PC-9 (cell line): ENCODE measurements around the gene ZNRF1. TPM values are rescaled to one million over a fixed set of nuclear protein-coding genes. Genes with fewer than 3 reads are reported as not detected.

ENCODE experiments used
- BruUV-seq: library from RNA; stranded (reverse); fragments of 400-500 nt; replicated peaks from 2 replicates; lab custom pipeline; 2021; lab: Mats Ljungman, UMichigan
- CTCF ChIA-PET: fragments of 300-600 bp; sonication (Branson Sonifier 250); formaldehyde crosslinking; loops from one replicate; lab custom pipeline; 2022; ENCODE audit warnings: antibody characterized with exemption; lab: Charles Lee
- POLR2A ChIA-PET: fragments of 300-600 bp; sonication (Branson Sonifier 250); formaldehyde crosslinking; loops from one replicate; lab custom pipeline; 2022; ENCODE audit warnings: antibody characterized with exemption; ENCODE audit not compliant: unreplicated experiment; lab: Charles Lee
- DNase-seq, 2 experiments: peaks; one replicate each; pipeline versions ENCODE4 v3.0.0 to v3.0.0-alpha.2; 2015 to 2022; ENCODE audit warnings: mixed read lengths in 1 of 2
- H2AFZ ChIP-seq: fragments of 200-600 bp; sonication (generic); 2 replicates; pipeline ENCODE4 v1.8.1; 2017; ENCODE audit warnings: antibody characterized with exemption
- H3F3A ChIP-seq: fragments of 200-600 bp; sonication (generic); 2 replicates; pipeline ENCODE4 v1.8.1; 2017; ENCODE audit warnings: antibody characterized with exemption, mild to moderate bottlenecking, low read depth; ENCODE audit not compliant: insufficient read depth
- H3K27ac ChIP-seq: fragments of 200-600 bp; sonication (generic); 2 replicates; pipeline ENCODE4 v1.6.1; 2016; ENCODE audit warnings: mixed run types
- H3K27me3 ChIP-seq: fragments of 200-600 bp; sonication (generic); 2 replicates; pipeline ENCODE4 v1.6.1; 2016; ENCODE audit warnings: low read depth, mixed run types; ENCODE audit not compliant: insufficient read depth
- H3K36me3 ChIP-seq: fragments of 200-600 bp; sonication (generic); 2 replicates; pipeline ENCODE4 v1.6.1; 2016; ENCODE audit warnings: low read depth, mixed run types
- H3K4me1 ChIP-seq: fragments of 200-600 bp; sonication (generic); replicated peaks from 2 replicates; pipeline ENCODE4 v1.6.1; 2016; ENCODE audit warnings: mixed run types; ENCODE audit not compliant: insufficient read depth
- H3K4me2 ChIP-seq: fragments of 200-600 bp; sonication (generic); 2 replicates; pipeline ENCODE4 v1.6.1; 2017; ENCODE audit warnings: mixed run types
- H3K4me3 ChIP-seq: fragments of 200-600 bp; sonication (generic); 2 replicates; pipeline ENCODE4 v1.6.1; 2016; ENCODE audit warnings: mixed run types
- H3K79me2 ChIP-seq: fragments of 200-600 bp; sonication (generic); 2 replicates; pipeline ENCODE4 v1.6.1; 2017; ENCODE audit warnings: low read depth, mixed run types
- H3K9me2 ChIP-seq: fragments of 200-600 bp; sonication (generic); 2 replicates; pipeline ENCODE4 v1.8.1; 2017; ENCODE audit warnings: mild to moderate bottlenecking; ENCODE audit not compliant: insufficient read depth
- H3K9me3 ChIP-seq: fragments of 200-600 bp; sonication (generic); 2 replicates; pipeline ENCODE4 v1.8.1; 2016; ENCODE audit warnings: low read depth; ENCODE audit not compliant: insufficient read depth
- H4K20me1 ChIP-seq: fragments of 200-600 bp; sonication (generic); 2 replicates; pipeline ENCODE4 v1.8.1; 2017; ENCODE audit not compliant: insufficient read depth
- CTCF ChIP-seq: fragments of 200-600 bp; sonication (generic); conservative IDR thresholded peaks from 2 replicates; pipeline ENCODE4 v1.6.1; 2017; ENCODE audit warnings: mixed run types, antibody characterized with exemption, mild to moderate bottlenecking, moderate library complexity
- EZH2 ChIP-seq: fragments of 200-600 bp; sonication (generic); IDR thresholded peaks from 2 replicates; pipeline ENCODE4 v1.8.0; 2017; ENCODE audit warnings: antibody characterized with exemption, low read depth
- intact Hi-C: fragments of 100-400 bp; cut with micrococcal nuclease; formaldehyde crosslinking; loops from one replicate; pipeline ENCODE4 v1.10.0; 2022; ENCODE audit not compliant: unreplicated experiment
- total RNA-seq: library from RNA; stranded (reverse); gene quantifications from 2 replicates; pipeline ENCODE4 v1.2.3, GENCODE V29; 2021

ZNRF1 gene
- total RNA-seq, 1 experiment from 2014 or later, result 64.4 TPM

GRCh38 chr16:75059411-75059810, 60.6 kb downstream of the ZNRF1 start:
- ChIA-PET CTCF (no interaction called here), POLR2A (no interaction called here)
- peaks cover 63% of the 10 kb centered on the region for H3K4me1 ChIP-seq
- DNase-seq, result no peak
- H3K36me3 ChIP-seq, result peaks cover 9% of the 10 kb centered on the region; the same call in 1 of the 2 replicates
- no peaks in the 10 kb centered on the region for H3K27me3 ChIP-seq
- H3K4me3 ChIP-seq, result no peak overlapping the region
- peaks cover 99% of the 10 kb centered on the region for H3K79me2 ChIP-seq
- H3K4me2 ChIP-seq, result no peak overlapping the region
- no peaks in the 10 kb centered on the region for H3K9me3 ChIP-seq
- H2AFZ ChIP-seq, result no peak overlapping the region
- intact Hi-C loops, result no loop called here
- H4K20me1 ChIP-seq, result peaks cover 3% of the 10 kb centered on the region; the same call in 1 of the 2 replicates
- BruUV-seq, result no TSS peak
- H3F3A ChIP-seq, result peaks cover 31% of the 10 kb centered on the region
- no peak overlapping the region for H3K27ac ChIP-seq
- no peak for TF ChIP-seq CTCF
- no peak for TF ChIP-seq EZH2
- H3K9me2 ChIP-seq, result no peaks in the 10 kb centered on the region

DNA sequence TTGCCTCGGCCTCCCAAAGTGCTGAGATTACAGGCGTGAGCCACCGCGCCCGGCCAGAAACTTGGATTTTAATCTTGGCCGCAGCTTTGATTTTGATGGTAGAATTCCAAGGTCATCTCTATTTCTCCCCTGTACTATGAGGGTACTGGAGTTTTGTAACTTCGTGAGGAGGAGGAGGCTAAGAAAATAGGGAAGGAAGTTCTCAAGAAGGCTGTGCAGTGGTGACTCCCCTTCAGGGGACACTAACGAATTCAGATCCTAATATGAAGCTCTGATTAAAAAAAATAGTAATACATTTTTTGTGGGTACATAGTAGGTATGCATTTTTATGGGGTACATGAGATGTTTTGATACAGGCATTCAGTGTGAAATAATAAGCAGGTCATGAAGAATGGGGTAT, 61.9 kb downstream of the ZNRF1 start:
- H2AFZ ChIP-seq, result no peak overlapping the region
- CTCF ChIA-PET, result interaction anchor here (0.6 kb wide), 1 partner anchor 15 kb away, joined by 3 read pairs; no protein-coding TSS in a partner anchor
- no peak overlapping the region for H3K27ac ChIP-seq
- H3K9me3 ChIP-seq, result no peaks in the 10 kb centered on the region
- no peaks in the 10 kb centered on the region for H3K27me3 ChIP-seq
- no peak for DNase-seq
- TF ChIP-seq EZH2 (no peak), CTCF (no peak)
- H3K36me3 ChIP-seq, result peaks cover 5% of the 10 kb centered on the region; the same call in 1 of the 2 replicates
- H3K4me2 ChIP-seq, result no peak overlapping the region
- H4K20me1 ChIP-seq, result no peaks in the 10 kb centered on the region
- no peaks in the 10 kb centered on the region for H3K9me2 ChIP-seq
- BruUV-seq, result no TSS peak
- POLR2A ChIA-PET, result no interaction called here
- H3K4me1 ChIP-seq, result peaks cover 60% of the 10 kb centered on the region
- H3K79me2 ChIP-seq, result peaks cover 95% of the 10 kb centered on the region
- no peak overlapping the region for H3K4me3 ChIP-seq
- intact Hi-C loops, result no loop called here
- peaks cover 38% of the 10 kb centered on the region for H3F3A ChIP-seq

GRCh38 chr16:75061669-75062068, 62.8 kb downstream of the ZNRF1 start:
- POLR2A ChIA-PET, result interaction anchor here (0.7 kb wide), 1 partner anchor 287 kb away, joined by 3 read pairs; the partner anchor contains the start of gene FA2H
- Histone ChIP-seq H3K9me3 (no peaks in the 10 kb centered on the region), H3F3A (peaks cover 48% of the 10 kb centered on the region), H3K27ac (peak overlapping the region; percentile 86), H2AFZ (no peak overlapping the region), H4K20me1 (no peaks in the 10 kb centered on the region), H3K36me3 (no peaks in the 10 kb centered on the region), H3K9me2 (no peaks in the 10 kb centered on the region), H3K27me3 (no peaks in the 10 kb centered on the region), H3K4me1 (peaks cover 69% of the 10 kb centered on the region), H3K4me3 (no peak overlapping the region), H3K79me2 (peaks cover 95% of the 10 kb centered on the region), H3K4me2 (peak overlapping the region; percentile 94)
- TF ChIP-seq EZH2 (no peak), CTCF (no peak)
- intact Hi-C loops, result loop anchor here (1.0 kb wide), 1 partner anchor 63 kb away; no protein-coding TSS in a partner anchor
- TSS peak; percentile 23 for BruUV-seq
- no peak for DNase-seq
- CTCF ChIA-PET, result no interaction called here
